ENCODE data around the gene FGB. TPM values are rescaled to one million over a fixed set of nuclear protein-coding genes. Genes with fewer than 3 reads are reported as not detected.

The FGB gene
- total RNA-seq, 4 donors from 2014 or later, result 0.94 TPM; not detected in 3

DNA sequence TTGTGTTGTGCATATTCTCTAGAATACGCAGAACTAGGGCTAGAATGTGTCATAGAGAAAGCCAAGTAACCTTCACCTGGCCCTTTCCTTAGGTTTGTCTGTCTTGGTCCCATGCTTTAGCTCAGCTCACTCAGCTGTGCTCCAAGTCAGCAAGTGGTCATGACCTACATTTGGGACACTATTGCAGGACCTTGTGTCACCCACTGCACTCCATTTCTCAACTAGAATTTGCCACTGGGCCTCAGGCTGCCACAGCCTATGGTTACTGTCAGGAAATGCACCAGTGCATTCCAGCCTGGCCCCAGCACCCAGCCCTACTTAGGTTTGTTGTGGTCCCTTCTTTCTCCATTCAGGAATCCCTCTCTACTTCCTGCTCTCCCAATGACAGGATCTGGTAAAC, 57.3 kb downstream of the FGB start:
- Histone ChIP-seq H3K4me1 (no peaks in the 10 kb centered on the region), H3K36me3 (no peaks in the 10 kb centered on the region), H3K27me3 (no peaks in the 10 kb centered on the region), H3K27ac (no peak overlapping the region), H3K4me3 (replicated peaks in 1 of 3) (no peak overlapping the region), H3K9me3 (no peaks in the 10 kb centered on the region)
- no peak for TF ChIP-seq POLR2A (IDR thresholded peaks at IDR 0.05)
- TF ChIP-seq, protein P1, sequence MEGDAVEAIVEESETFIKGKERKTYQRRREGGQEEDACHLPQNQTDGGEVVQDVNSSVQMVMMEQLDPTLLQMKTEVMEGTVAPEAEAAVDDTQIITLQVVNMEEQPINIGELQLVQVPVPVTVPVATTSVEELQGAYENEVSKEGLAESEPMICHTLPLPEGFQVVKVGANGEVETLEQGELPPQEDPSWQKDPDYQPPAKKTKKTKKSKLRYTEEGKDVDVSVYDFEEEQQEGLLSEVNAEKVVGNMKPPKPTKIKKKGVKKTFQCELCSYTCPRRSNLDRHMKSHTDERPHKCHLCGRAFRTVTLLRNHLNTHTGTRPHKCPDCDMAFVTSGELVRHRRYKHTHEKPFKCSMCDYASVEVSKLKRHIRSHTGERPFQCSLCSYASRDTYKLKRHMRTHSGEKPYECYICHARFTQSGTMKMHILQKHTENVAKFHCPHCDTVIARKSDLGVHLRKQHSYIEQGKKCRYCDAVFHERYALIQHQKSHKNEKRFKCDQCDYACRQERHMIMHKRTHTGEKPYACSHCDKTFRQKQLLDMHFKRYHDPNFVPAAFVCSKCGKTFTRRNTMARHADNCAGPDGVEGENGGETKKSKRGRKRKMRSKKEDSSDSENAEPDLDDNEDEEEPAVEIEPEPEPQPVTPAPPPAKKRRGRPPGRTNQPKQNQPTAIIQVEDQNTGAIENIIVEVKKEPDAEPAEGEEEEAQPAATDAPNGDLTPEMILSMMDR (IDR thresholded peaks at IDR 0.05), result no peak
- no peak for DNase-seq
- intact Hi-C loops (cut with DNase I), result loop anchor here (5.0 to 10.0 kb wide), 2 partner anchors 63 to 155 kb away; no protein-coding TSS in a partner anchor
- 0% methylated on average over 1 of the region's 1 CpG for WGBS, 2 donors

Small RNA genes lying within 50 kb of the gene (small RNA-seq; reads per million reads assigned to genes)
- gene RNU6-1285P, result not detected

Other genes starting within 250 kb of the FGB start
- 1 to 10 TPM in 1 of 4 donors, under 1 TPM in 3; 0.40 to 1.4 (median 0.61) TPM for gene DCHS2, start 71.2 kb upstream of the FGB start, total RNA-seq
- 10 to 100 TPM; 50.3 to 69.9 (median 63.5) TPM for gene PLRG1, start 12.6 kb upstream of the FGB start, total RNA-seq
- not detected for gene FGA, start 27.7 kb downstream of the FGB start, total RNA-seq
- not detected for gene FGG, start 49.6 kb downstream of the FGB start, total RNA-seq
- gene LRAT, start 181.0 kb downstream of the FGB start, total RNA-seq, result 10 to 100 TPM in 1 of 4 donors, 1 to 10 TPM in 3; 5.8 to 14.4 (median 7.1) TPM
- gene RBM46, start 218.3 kb downstream of the FGB start, total RNA-seq, result 1 to 10 TPM in 3 of 4 donors, under 1 TPM in 1; 0.27 to 2.2 (median 1.2) TPM

All from thyroid gland (tissue), 4 donors.